ENCODE data around the gene MGLL. TPM values are rescaled to one million over a fixed set of nuclear protein-coding genes. Genes with fewer than 3 reads are reported as not detected.

MGLL gene
- total and polyA plus RNA-seq, 7 donors = 24.7 to 220 (median 46.8) TPM

GRCh38 chr3:127687228-127687737 lies 135.0 kb downstream of the MGLL start:
- Histone ChIP-seq H3K27ac (peak overlapping the region in 1 of 4 donors; percentile 86), H3K4me1 (peaks cover 0 to 39% (median 36%) of the 10 kb centered on the region in 4 donors), H3K27me3 (no peaks in the 10 kb centered on the region), H3K36me3 (peaks cover 0 to 3% (median under 1%) of the 10 kb centered on the region in 4 donors), H3K9me3 (no peaks in the 10 kb centered on the region), H3K4me3 (no peak overlapping the region)
- intact Hi-C loops (cut with DNase I) = loop anchor here (10.0 kb wide), 1 partner anchor 228 kb away; the partner anchor contains the start of gene KBTBD12
- no peak for TF ChIP-seq CTCF (IDR thresholded peaks at IDR 0.05)
- TF ChIP-seq POLR2A (IDR thresholded peaks at IDR 0.05) = no peak
- 97 to 98% methylated on average over 2 of the region's 2 CpGs for WGBS, 2 donors
- DNase-seq = no peak

GRCh38 chr3:127686512-127686894 lies 135.8 kb downstream of the MGLL start:
- Histone ChIP-seq H3K9me3 (no peaks in the 10 kb centered on the region), H3K4me1 (peaks cover 0 to 39% (median 36%) of the 10 kb centered on the region in 4 donors), H3K27me3 (no peaks in the 10 kb centered on the region), H3K27ac (no peak overlapping the region), H3K36me3 (no peaks in the 10 kb centered on the region), H3K4me3 (no peak overlapping the region)
- DNase-seq = no peak
- no peak for TF ChIP-seq CTCF (IDR thresholded peaks at IDR 0.05)
- no peak for TF ChIP-seq POLR2AphosphoS5 (IDR thresholded peaks at IDR 0.05)
- TF ChIP-seq EP300 (IDR thresholded peaks at IDR 0.05) = no peak
- no peak for TF ChIP-seq POLR2A (IDR thresholded peaks at IDR 0.05)
- intact Hi-C loops (cut with DNase I) = loop anchor here (10.0 kb wide), 1 partner anchor 228 kb away; the partner anchor contains the start of gene KBTBD12

GRCh38 chr3:127685708-127686511 lies 136.4 kb downstream of the MGLL start:
- intact Hi-C loops (cut with DNase I) = loop anchor here (10.0 kb wide), 1 partner anchor 229 kb away; the partner anchor contains the start of gene KBTBD12
- H3K4me1 ChIP-seq = peaks cover 0 to 34% (median 33%) of the 10 kb centered on the region in 4 donors

GRCh38 chr3:127684871-127685707 lies 137.2 kb downstream of the MGLL start:
- DNase-seq = peak; percentile 63
- Histone ChIP-seq H3K9me3 (no peaks in the 10 kb centered on the region), H3K36me3 (peaks cover 0 to 4% (median 0%) of the 10 kb centered on the region in 4 donors), H3K27ac (no peak overlapping the region), H3K27me3 (no peaks in the 10 kb centered on the region), H3K4me1 (peaks cover 0 to 26% (median 25%) of the 10 kb centered on the region in 4 donors), H3K4me3 (no peak overlapping the region)
- intact Hi-C loops (cut with DNase I) = loop anchor here (10.0 kb wide), 1 partner anchor 230 kb away; the partner anchor contains the start of gene KBTBD12
- TF ChIP-seq POLR2AphosphoS5 (IDR thresholded peaks at IDR 0.05) = peak in 1 of 4 donors; percentile 4
- TF ChIP-seq CTCF (IDR thresholded peaks at IDR 0.05) = no peak
- WGBS, 2 donors = 72 to 80% methylated on average over 22 of the region's 22 CpGs

More at GRCh38 chr3:127685708-127686511, 136.4 kb downstream of the MGLL start:
- H3K27me3 ChIP-seq = no peaks in the 10 kb centered on the region
- DNase-seq = no peak
- H3K27ac ChIP-seq = no peak overlapping the region
- H3K9me3 ChIP-seq = no peaks in the 10 kb centered on the region
- 76 to 80% methylated on average over 4 of the region's 4 CpGs for WGBS, 2 donors
- H3K4me3 ChIP-seq = no peak overlapping the region
- no peaks in the 10 kb centered on the region for H3K36me3 ChIP-seq
- no peak for TF ChIP-seq POLR2A (IDR thresholded peaks at IDR 0.05)
- TF ChIP-seq CTCF (IDR thresholded peaks at IDR 0.05) = no peak
- TF ChIP-seq POLR2AphosphoS5 (IDR thresholded peaks at IDR 0.05) = no peak
- TF ChIP-seq EP300 (IDR thresholded peaks at IDR 0.05) = no peak
